NCI-H1436 treated with DMSO at 0.1 percent for 48 hours (cell line): ENCODE data around the gene SHISA7.

ENCODE experiments used
- DNase-seq: peaks from one replicate; lab custom pipeline; 2025; lab: John Stamatoyannopoulos, UW

Gene SHISA7

DNA sequence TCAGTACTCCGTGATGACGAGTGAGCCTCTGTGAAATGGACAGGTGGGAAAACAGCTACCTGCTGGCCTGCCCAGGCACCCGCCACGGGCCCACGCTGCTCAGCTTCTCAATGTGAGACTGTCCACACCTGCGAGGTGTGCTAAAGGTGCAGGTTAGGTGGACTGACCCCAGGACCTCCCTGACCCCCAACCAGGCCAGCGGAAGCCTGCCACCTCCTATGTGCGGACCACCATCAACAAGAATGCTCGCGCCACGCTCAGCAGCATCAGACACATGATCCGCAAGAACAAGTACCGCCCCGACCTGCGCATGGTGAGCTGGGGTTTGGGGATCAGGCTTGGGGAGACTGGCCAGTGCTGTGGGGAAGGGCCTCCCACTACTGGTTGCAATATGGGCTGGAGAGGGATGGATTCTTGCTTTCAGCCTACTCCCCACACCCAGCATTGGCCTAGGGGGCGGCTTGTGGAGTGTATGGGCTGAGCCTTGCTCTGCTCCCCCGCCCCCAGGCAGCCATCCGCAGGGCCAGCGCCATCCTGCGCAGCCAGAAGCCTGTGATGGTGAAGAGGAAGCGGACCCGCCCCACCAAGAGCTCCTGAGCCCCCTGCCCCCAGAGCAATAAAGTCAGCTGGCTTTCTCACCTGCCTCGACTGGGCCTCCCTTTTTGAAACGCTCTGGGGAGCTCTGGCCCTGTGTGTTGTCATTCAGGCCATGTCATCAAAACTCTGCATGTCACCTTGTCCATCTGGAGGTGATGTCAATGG lies 55.2 kb downstream of the SHISA7 start:
- DNase-seq = no peak

DNA sequence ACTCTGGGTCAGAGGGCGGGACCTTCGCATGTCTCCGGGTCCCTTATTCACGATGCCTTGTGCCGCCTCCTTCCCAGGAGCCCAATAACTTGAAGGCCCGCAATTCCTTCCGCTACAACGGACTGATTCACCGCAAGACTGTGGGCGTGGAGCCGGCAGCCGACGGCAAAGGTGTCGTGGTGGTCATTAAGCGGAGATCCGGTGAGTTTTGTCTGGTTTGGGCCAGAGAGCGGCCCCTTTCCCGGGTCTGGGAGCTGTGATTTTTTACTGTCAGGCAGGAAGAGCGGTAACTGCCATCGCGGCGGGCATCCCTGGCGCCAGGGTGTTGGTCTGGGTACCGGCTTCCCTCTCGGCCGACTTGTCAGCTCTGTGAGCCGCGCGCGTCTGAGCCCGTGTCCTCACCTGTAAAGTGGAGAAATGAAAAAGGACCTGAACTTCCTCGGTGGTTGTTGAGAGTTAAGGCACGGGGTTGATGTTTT lies 56.6 kb downstream of the SHISA7 start:
- DNase-seq = no peak

DNA sequence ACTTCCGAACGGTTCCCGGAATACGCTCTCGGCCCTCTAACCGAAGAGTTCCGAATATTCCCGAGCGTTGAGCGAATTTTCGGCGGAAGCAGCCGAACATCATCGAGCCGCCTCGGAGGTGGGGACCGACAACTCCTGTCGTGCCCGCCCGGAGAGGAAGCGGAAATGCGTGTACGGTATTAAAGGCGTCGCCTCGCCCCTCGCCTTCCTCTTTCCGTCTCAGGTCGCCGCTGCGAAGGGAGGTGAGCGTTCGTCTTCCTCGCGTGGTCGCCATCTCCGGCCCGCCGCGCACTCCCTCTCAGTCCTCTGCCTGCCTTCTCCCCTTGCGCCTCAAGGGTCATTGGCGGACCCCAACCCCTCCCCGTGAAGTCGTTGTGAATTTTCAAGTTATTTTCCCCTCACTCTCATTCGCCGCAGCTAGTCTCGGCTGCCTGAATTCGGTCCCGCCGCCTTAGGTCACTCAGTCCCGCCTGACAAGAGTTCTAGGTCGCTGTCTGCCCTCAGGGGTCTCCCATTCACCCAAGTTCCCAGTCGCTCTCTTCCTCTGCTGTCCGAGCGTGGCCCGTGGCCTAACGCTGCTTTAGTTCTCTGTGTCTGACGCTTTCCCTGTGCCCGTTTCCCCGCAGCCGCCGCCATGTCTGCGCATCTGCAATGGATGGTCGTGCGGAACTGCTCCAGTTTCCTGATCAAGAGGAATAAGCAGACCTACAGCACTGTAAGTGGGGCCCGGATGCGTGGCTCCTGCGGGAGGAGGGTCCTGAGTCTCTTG lies 57.2 kb downstream of the SHISA7 start, which contains the start of gene RPL28:
Gene RPL28, plus strand, starts transcription at position 209 of the 769 bp plus-strand sequence. Its CDS starts 426 bp downstream, at position 635.
- peak; percentile 97 for DNase-seq

DNA sequence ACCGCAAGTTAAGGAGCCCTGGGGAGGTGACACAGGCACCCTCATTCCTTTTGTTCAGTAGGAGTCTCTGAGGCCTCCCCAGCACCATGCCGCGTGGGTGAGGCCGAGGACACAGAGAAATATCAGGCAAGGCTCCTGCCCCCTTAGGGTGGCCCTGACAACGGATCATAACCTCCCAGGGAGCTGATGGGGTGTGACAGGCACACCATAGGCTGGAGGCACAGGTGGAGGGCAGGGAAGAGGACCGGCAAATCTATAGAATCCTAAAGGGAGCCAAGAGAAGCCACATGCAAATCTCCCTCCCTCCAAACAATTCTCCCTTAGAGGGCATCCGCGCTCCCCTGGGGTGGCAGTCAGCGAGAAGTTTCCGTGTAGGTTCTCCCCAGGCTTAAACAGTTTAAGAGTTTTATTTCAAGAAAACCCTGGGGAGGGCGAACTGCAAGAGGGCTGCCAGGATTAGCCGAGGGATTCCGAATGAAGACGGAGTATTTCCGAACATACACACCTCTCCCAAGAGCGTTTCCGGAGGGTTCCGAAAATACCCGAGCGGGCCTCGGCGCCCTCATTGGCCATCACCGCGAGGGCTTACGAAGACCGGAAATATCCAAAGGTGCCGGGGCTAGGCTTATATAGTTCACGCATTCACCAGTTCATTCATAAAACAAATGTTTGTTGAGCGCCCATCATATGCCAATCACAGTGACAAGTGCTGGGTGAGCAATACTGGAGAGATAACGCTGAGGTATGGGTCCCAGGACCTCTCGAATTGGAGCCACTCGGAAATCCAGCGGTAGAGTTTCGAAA lies 58.0 kb downstream of the SHISA7 start:
- peak; percentile 93 for DNase-seq

DNA sequence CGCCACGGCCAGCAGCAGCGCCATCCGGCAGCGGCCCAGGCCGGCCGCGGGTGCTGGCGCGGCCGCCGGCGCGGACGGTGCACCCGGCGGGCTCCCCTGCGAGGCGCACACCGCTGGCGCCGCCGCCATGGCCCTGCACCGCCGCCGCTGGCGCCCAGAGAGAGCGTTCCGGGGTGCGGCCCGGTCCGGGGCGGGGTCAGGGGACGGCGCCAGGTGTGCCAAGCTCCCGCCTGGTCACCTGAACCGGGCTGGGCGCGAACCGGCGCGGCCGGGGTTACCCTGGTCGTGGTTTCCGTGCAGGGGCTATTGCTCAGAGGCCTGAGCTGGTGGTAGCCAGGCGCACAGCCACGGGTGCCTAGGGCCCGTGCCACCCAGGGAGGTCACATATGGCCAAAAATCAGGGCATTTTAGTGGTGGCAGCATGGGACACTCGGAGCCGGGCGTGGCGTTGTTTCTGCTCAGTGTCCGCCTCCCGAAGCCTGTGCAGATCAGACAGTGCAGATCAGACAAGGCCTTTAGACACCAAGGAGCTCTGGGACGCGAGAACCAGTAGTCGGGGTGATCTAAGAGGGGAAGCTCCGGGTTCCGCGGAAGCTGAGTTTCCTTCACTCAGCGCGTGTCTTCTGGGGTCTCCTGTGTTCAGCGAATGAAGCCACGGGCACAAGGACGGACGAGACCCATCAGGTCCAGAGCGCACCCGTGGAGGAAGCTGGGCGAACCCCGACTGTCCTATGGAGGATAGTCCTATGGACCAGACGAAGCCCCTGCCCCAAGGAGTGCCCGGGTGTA lies 58.8 kb downstream of the SHISA7 start, which contains the start of gene TMEM238:
Gene TMEM238, minus strand, starts transcription at position 162 of the 789 bp plus-strand sequence. Its CDS starts 33 bp downstream, at position 129.
- DNase-seq = no peak

DNA sequence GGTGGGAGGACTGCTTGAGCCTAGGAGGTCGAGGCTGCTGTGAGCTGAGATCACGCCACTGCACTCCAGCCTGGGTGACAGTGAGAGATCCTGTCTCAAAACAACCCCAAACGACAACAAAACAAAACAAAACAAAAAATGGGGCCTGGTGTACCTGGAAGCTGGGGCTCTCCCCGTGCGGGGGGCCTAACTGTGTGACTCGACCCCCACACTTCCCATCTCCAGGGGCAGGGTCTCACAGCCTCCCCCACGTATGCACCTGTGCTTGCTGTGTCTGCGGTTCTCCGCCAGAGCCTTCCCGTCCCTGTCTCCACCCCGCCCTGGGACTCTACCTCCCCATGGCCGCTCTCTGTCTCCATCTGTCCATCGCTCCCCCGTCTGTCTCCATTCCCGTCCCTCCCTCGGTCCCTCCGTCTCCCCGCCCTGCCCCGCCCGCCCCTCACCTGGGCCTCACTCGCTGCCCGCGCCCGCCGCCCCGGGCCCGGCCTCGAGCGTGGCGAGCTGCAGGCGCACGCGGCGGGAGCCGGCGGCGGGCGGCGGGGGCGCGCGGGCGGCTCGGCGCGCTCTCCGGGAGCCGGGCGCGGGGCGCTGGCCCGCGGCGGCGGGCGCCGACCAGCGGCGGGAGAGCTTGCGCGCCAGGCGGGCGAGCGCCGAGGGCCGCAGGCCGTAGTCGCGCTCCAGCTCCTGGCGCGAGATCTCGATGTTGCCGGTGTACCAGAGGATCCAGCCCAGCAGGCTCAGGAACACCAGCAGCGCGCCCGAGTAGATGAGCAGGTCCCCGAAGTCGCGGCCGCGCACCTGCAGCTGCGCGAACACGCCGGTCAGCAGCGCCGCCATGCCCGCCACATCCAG lies 59.6 kb downstream of the SHISA7 start:
- no peak for DNase-seq

GRCh38 chr19:55382522-55383054 lies 60.5 kb downstream of the SHISA7 start:
- no peak for DNase-seq

DNA sequence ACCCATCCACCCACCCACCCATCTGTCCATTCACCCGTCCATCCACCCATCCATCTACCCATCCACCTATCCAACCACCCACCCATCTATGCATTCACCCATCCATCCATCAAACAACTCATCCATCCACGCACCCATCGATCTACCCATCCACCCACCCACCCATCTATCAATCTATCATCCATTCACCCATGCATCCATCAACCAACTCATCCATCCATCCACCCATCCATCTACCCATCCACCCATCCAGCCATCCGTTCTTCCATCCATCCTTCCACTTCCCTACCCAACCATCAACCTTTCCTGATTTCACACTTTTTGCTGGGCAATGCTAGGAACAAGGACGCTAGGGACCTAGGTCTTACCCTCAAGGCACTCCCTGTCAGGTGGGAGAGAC lies 61.1 kb downstream of the SHISA7 start:
- DNase-seq = no peak

GRCh38 chr19:55379174-55379573 lies 63.9 kb downstream of the SHISA7 start:
- no peak for DNase-seq
